Stomach (tissue), 9 donors: ENCODE measurements around the gene AIG1. TPM values are rescaled to one million over a fixed set of nuclear protein-coding genes. Genes with fewer than 3 reads are reported as not detected.

ENCODE experiments used
- DNase-seq, 2 donors: peaks; one replicate each; pipeline versions ENCODE4 v3.0.0 to v3.0.0-alpha.2; 2013 to 2019
- H3K27ac ChIP-seq, 5 donors: fragments of 200-600 bp in 4 of 5; sonication (generic) in 4 of 5; one replicate each; pipeline ENCODE4 v1.5.1; 2013 to 2019; ENCODE audit warnings: mild to moderate bottlenecking in 1 of 5, moderate library complexity in 1 of 5
- H3K27me3 ChIP-seq, 3 donors: fragments of 200-600 bp; sonication (generic); one replicate each; pipeline ENCODE4 v1.5.1; 2017 to 2019; ENCODE audit warnings: mixed run types in 1 of 3
- H3K36me3 ChIP-seq, 4 donors: fragments of 200-600 bp; sonication (generic); 1 replicate in 3 of 4; 2 replicates in 1 of 4; pipeline ENCODE4 v1.5.1; 2016 to 2019
- H3K4me1 ChIP-seq, 4 donors: fragments of 200-600 bp; sonication (generic); one replicate each; pipeline ENCODE4 v1.5.1; 2016 to 2019
- H3K4me3 ChIP-seq, 4 donors: fragments of 200-600 bp; sonication (generic) in 3 of 4; one replicate each; pipeline ENCODE4 v1.5.1; 2016 to 2019; ENCODE audit warnings: mild to moderate bottlenecking in 1 of 4
- H3K9me3 ChIP-seq, 4 donors: fragments of 200-600 bp; sonication (generic); one replicate each; pipeline ENCODE4 v1.5.1; 2016 to 2019
- EP300 ChIP-seq: sonication (generic); formaldehyde crosslinking; IDR thresholded peaks from one replicate; pipeline ENCODE4 v1.6.1; 2017; ENCODE audit warnings: antibody characterized with exemption
- POLR2A ChIP-seq, 4 donors: fragments of 450-650 bp; IDR thresholded peaks; one replicate each; pipeline ENCODE4 v1.6.1; 2016; ENCODE audit warnings: antibody characterized with exemption in 4 of 4, control low read depth in 2 of 4, mild to moderate bottlenecking in 1 of 4, moderate library complexity in 1 of 4
- POLR2AphosphoS5 ChIP-seq, 3 donors: sonication (generic); formaldehyde crosslinking; IDR thresholded peaks; one replicate each; pipeline ENCODE4 v1.6.1; 2016; ENCODE audit warnings: antibody characterized with exemption in 3 of 3
- WGBS, 5 donors: extraction: QIAGEN DNeasy Blood & Tissue Kit in 3 of 5; methylation state at CpG; one replicate each; pipeline versions ENCODE4 v1.1.5 to v1.1.7; 2013 to 2018; 5-methylcytosine and 5-hydroxymethylcytosine counted together
- intact Hi-C: fragments of 100-400 bp; cut with DNase I; formaldehyde crosslinking; loops from one replicate; pipeline ENCODE4 v1.15.1; 2023; ENCODE audit warnings: low total_unique reads
- polyA plus RNA-seq, 3 donors: library from polyadenylated mRNA; stranded (reverse); fragments of 200-250 nt; gene quantifications; one replicate each; pipeline ENCODE4 v1.2.3, GENCODE V29; 2013
- total RNA-seq, 5 donors: library from RNA; depleted of rRNA; stranded (reverse); fragments of >200 nt; gene quantifications; one replicate each; pipeline versions ENCODE4 v1.1.0 to v1.2.3, GENCODE V29; 2014 to 2016
- TF ChIP-seq, protein P1 (sequence below), 7 experiments: fragments of 450-650 bp in 4 of 7; fragments of 200-600 bp in 3 of 7; sonication (generic) in 3 of 7; IDR thresholded peaks; one replicate each; pipeline ENCODE4 v1.5.1; 2016 to 2019; ENCODE audit warnings: antibody characterized with exemption in 7 of 7, control low read depth in 2 of 7, mild to moderate bottlenecking in 1 of 7
- donor health status: healthy with polysubstance abuse.
- donor health status: Bipolar disorder and iron deficiency.
- donor health status: healthy.

AIG1 gene
- total and polyA plus RNA-seq, 8 donors, result 10.8 to 220 (median 29.7) TPM; not detected in 1

DNA sequence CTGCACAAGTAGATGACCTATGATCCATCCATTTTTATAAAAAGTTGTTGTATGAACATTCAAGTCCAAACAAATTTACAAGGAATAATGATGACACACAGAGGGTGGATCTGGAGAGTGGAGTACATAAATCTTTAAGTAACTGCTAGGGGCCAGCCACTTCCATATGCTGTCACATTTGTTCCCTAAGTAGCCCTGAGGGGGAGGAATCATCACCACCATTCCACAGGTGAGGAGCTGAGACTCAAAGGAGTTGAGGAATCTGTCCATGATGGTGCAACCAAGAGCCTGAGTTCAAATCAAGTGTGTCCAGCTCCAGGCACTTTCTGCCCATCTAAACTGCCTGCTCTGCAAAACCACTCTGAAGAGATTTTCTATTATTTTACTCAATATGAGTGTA is 132.1 kb downstream of the AIG1 start:
- DNase-seq, result no peak
- intact Hi-C loops, result no loop called here
- TF ChIP-seq, protein P1, sequence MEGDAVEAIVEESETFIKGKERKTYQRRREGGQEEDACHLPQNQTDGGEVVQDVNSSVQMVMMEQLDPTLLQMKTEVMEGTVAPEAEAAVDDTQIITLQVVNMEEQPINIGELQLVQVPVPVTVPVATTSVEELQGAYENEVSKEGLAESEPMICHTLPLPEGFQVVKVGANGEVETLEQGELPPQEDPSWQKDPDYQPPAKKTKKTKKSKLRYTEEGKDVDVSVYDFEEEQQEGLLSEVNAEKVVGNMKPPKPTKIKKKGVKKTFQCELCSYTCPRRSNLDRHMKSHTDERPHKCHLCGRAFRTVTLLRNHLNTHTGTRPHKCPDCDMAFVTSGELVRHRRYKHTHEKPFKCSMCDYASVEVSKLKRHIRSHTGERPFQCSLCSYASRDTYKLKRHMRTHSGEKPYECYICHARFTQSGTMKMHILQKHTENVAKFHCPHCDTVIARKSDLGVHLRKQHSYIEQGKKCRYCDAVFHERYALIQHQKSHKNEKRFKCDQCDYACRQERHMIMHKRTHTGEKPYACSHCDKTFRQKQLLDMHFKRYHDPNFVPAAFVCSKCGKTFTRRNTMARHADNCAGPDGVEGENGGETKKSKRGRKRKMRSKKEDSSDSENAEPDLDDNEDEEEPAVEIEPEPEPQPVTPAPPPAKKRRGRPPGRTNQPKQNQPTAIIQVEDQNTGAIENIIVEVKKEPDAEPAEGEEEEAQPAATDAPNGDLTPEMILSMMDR (IDR thresholded peaks at IDR 0.05), result no peak
- TF ChIP-seq EP300, result no peak
- no peak for TF ChIP-seq POLR2A (IDR thresholded peaks at IDR 0.05)
- no peak for TF ChIP-seq POLR2AphosphoS5 (IDR thresholded peaks at IDR 0.05)

DNA sequence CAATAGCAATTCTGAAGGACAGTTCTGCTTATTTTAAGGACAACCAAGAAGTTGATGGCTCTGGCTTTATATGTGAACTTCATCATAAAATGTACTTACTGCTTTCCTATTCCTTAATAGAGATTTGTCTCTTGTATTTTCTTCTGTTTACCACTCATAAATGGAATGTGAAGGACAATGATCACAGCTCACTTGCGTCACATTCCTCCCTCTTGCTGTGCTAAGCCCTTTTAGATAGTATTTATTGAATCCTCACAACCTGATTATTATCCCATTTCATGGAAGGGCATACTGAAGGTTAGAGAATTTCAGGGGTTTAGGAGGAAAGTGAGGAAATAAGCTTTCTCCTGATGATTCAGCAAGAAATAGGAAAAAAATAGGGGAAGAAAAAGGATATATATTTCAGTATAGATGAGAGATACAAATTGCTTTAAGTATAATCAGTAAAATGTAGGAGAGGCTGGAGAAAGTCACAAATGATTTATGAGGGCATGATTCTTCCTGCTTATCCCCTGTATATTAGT is 132.9 kb downstream of the AIG1 start:
- DNase-seq, result no peak
- H3K4me1 ChIP-seq, result no peaks in the 10 kb centered on the region
- TF ChIP-seq POLR2AphosphoS5 (IDR thresholded peaks at IDR 0.05), result no peak
- TF ChIP-seq, protein P1 (IDR thresholded peaks at IDR 0.05), result no peak
- TF ChIP-seq EP300, result no peak
- no peak for TF ChIP-seq POLR2A (IDR thresholded peaks at IDR 0.05)
- H3K36me3 ChIP-seq, result no peaks in the 10 kb centered on the region
- 96 to 100% (median 97%) methylated on average over 1 of the region's 1 CpG for WGBS, 5 donors
- no peak overlapping the region for H3K4me3 ChIP-seq
- no peaks in the 10 kb centered on the region for H3K27me3 ChIP-seq
- intact Hi-C loops, result no loop called here
- no peaks in the 10 kb centered on the region for H3K9me3 ChIP-seq
- no peak overlapping the region for H3K27ac ChIP-seq

More for the DNA sequence above, 132.1 kb downstream of the AIG1 start:
- Histone ChIP-seq H3K4me3 (no peak overlapping the region), H3K36me3 (peaks cover 0 to 5% (median 0%) of the 10 kb centered on the region in 4 donors), H3K4me1 (no peaks in the 10 kb centered on the region), H3K27ac (no peak overlapping the region), H3K27me3 (no peaks in the 10 kb centered on the region), H3K9me3 (no peaks in the 10 kb centered on the region)

DNA sequence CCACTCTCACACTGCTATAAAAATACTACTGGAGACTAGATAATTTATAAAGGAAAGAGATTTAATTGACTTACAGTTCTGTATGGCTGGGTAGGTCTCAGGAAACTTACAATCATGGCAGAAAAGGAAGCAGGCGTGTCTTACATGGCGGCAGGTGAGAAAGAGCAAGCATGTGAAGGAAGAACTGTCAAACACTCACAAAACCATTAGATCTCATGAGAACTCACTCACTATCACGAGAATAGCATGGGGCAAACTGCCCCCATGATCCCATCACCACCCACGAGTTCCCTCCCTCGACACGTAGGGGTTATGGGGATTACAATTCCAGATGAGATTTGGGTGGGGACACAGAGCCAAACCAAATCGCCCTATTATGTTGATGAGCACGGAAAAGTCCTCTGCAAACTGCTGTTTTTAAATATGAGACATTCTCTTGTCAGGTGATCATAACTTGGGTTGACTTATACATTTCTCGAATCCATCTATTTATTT is 133.5 kb downstream of the AIG1 start:
- H3K4me3 ChIP-seq, result no peak overlapping the region
- H3K9me3 ChIP-seq, result no peaks in the 10 kb centered on the region
- H3K36me3 ChIP-seq, result no peaks in the 10 kb centered on the region
- no peak for DNase-seq
- TF ChIP-seq POLR2AphosphoS5 (IDR thresholded peaks at IDR 0.05) (no peak), POLR2A (IDR thresholded peaks at IDR 0.05) (no peak)
- TF ChIP-seq, protein P1 (IDR thresholded peaks at IDR 0.05), result no peak
- no peak overlapping the region for H3K27ac ChIP-seq
- no peaks in the 10 kb centered on the region for H3K27me3 ChIP-seq
- intact Hi-C loops, result no loop called here
- no peaks in the 10 kb centered on the region for H3K4me1 ChIP-seq
- 93 to 98% (median 97%) methylated on average over 9 of the region's 9 CpGs for WGBS, 5 donors

DNA sequence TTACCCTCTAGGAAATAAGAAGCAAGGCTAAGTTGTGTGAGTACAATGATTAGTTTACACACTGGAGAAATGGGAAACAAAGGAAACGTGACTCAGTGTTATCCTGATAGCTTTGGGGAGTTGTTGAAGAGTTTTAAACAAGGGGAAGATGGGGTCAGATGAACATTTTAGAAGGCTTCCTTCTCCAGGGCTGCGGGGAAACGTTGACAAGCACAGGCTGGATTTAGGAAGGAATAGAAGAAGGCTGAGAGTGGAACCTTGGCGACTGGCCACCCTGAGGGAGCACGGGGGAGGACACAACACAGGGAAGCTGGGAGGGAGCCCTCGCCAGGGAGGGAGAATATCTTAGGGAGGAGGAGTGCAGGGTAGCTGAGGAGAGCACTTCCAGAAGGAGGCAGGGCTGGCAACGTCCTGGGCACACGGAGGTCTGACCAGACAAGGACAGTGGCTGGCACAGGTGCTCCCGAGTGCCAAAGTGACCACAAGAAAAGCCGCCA is 134.7 kb downstream of the AIG1 start:
- DNase-seq, result peak in 1 of 2 donors; percentile 28
- Histone ChIP-seq H3K36me3 (no peaks in the 10 kb centered on the region), H3K4me3 (no peak overlapping the region), H3K27ac (no peak overlapping the region), H3K9me3 (no peaks in the 10 kb centered on the region), H3K27me3 (no peaks in the 10 kb centered on the region), H3K4me1 (no peaks in the 10 kb centered on the region)
- intact Hi-C loops, result no loop called here
- TF ChIP-seq, protein P1 (IDR thresholded peaks at IDR 0.05), result no peak
- TF ChIP-seq POLR2AphosphoS5 (IDR thresholded peaks at IDR 0.05) (no peak), EP300 (no peak), POLR2A (IDR thresholded peaks at IDR 0.05) (no peak)
- WGBS, 5 donors, result 64 to 81% (median 77%) methylated on average over 10 of the region's 10 CpGs
